ENCODE data around the gene EPHA7.

- TF ChIP-seq CTCF (IDR thresholded peaks at IDR 0.05; ENCODE audit: low read depth, low read length) (no peak), EZH2phosphoT487 (IDR thresholded peaks at IDR 0.05; ENCODE audit: low read depth) (no peak)
These were observed 146.5 kb downstream of the EPHA7 start for GRCh38 chr6:93272896-93273295.

All from OCI-LY3 (cell line).